Gastrocnemius medialis (tissue), 4 donors: ENCODE results near the gene CLCF1. TPM values are rescaled to one million over a fixed set of nuclear protein-coding genes. Genes with fewer than 3 reads are reported as not detected.

Source experiments
- ATAC-seq, 2 donors: fragments of 150-250 bp; one replicate each; pipeline ENCODE4 v1.9.1; 2016
- DNase-seq, 2 donors: peaks; one replicate each; pipeline ENCODE4 v3.0.0-alpha.2; 2019
- H3K27ac ChIP-seq, 4 donors: fragments of 200-600 bp; sonication (generic); 1 replicate in 1 of 4; 2 replicates in 3 of 4; pipeline ENCODE4 v1.5.1; 2016 to 2018; ENCODE audit warnings: mild to moderate bottlenecking in 2 of 4, moderate library complexity in 1 of 4
- H3K27me3 ChIP-seq, 3 donors: fragments of 200-600 bp; sonication (generic) in 2 of 3; 1 replicate in 1 of 3; 2 replicates in 2 of 3; pipeline versions ENCODE4 v1.5.1 to v1.6.0; 2016 to 2019; ENCODE audit warnings: mild to moderate bottlenecking in 1 of 3, moderate library complexity in 1 of 3
- H3K36me3 ChIP-seq, 2 donors: fragments of 200-600 bp; sonication (generic) in 1 of 2; one replicate each; pipeline ENCODE4 v1.5.1; 2017 to 2018
- H3K4me1 ChIP-seq, 2 donors: fragments of 200-600 bp; sonication (generic) in 1 of 2; one replicate each; pipeline ENCODE4 v1.5.1; 2016 to 2017; ENCODE audit warnings: mild to moderate bottlenecking in 2 of 2
- H3K4me3 ChIP-seq, 4 donors: fragments of 200-600 bp; sonication (generic) in 3 of 4; 1 replicate in 1 of 4; 2 replicates in 3 of 4; pipeline ENCODE4 v1.5.1; 2016 to 2019; ENCODE audit warnings: mild to moderate bottlenecking in 2 of 4
- H3K9me3 ChIP-seq, 3 donors: fragments of 200-600 bp; sonication (generic) in 2 of 3; 1 replicate in 1 of 3; 2 replicates in 2 of 3; pipeline ENCODE4 v1.5.1; 2016 to 2019
- POLR2A ChIP-seq, 2 donors: fragments of 450-650 bp; IDR thresholded peaks; one replicate each; pipeline ENCODE4 v1.6.1; 2017; ENCODE audit warnings: antibody characterized with exemption in 2 of 2, mild to moderate bottlenecking in 2 of 2, moderate library complexity in 2 of 2
- in situ Hi-C, 4 donors: fragments of 200-750 bp; cut with MboI; loops; one replicate each; pipeline versions ENCODE4 v1.15.0 to v1.8.0; 2017; ENCODE audit warnings: low sequenced_read_pairs in 4 of 4
- intact Hi-C: fragments of 100-400 bp; cut with DNase I; formaldehyde crosslinking; loops from one replicate; pipeline ENCODE4 v1.15.1; 2023; ENCODE audit warnings: low total_unique reads
- total RNA-seq, 4 donors: library from RNA; depleted of rRNA; stranded (reverse); fragments of >200 nt; gene quantifications; one replicate each; pipeline versions ENCODE4 v1.1.0 to v1.2.3, GENCODE V29; 2016
- TF ChIP-seq, protein P1 (sequence below), 5 experiments: fragments of 450-650 bp in 3 of 5; fragments of 200-600 bp in 2 of 5; sonication (generic) in 2 of 5; IDR thresholded peaks in 4 of 5; conservative IDR thresholded peaks in 1 of 5; 1 replicate in 4 of 5; 2 replicates in 1 of 5; pipeline ENCODE4 v1.5.1; 2016 to 2019; ENCODE audit warnings: antibody characterized with exemption in 5 of 5, mild to moderate bottlenecking in 3 of 5, moderate library complexity in 3 of 5

CLCF1 gene
- total RNA-seq, 4 donors from 2014 or later, result 0.24 to 2.7 (median 0.91) TPM

DNA sequence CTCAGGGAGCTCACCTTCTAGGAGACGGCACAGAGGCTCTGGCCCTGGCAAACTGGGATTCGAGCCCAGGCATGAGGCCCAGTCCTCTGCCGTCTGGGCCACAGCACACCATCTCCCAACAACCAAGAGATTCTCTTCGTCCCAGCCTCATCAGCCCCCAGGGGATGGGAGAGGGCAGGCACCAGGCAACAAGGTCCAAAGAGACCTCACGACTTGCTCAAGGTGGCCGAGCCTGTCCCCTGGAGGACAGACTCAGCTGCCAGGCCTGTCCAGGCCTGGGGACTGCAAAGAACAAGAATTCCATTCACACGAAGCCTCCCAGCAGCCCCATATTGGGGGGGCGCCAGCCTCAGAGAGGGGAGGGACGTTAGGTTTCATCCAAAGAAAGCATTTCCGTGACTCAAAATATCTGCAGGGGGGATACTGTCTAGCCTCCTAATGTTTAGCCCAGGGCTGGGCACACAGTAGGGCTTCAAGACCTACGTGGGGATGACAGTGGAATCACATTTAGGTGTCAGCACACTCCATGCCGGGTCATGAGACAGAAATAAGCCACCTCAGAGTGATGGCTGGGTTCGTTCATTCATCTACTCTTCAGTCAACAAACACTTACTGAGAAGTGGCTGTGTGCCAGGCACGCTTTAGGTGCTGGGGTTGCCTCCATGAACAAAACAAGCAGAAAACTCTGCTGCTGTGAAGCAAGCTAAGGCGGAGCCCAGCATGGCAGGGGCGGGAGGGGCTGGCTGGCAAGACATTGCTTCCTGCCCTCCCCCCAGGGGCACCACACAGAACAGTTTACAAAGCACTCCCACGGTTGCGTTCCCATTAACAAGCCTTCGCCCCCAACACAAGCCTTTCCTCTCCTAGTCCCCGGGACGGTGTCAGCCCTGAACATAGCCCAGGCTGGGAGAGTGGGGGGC is 43.3 kb upstream of the CLCF1 start:
- DNase-seq (no peak), ATAC-seq (no peak)
- H3K9me3 ChIP-seq, result no peaks in the 10 kb centered on the region
- in situ Hi-C loops, result no loop called here
- peak overlapping the region; percentile 78 to 97 (median 87) for H3K27ac ChIP-seq
- H3K36me3 ChIP-seq, result no peaks in the 10 kb centered on the region
- no peaks in the 10 kb centered on the region for H3K27me3 ChIP-seq
- no peak for TF ChIP-seq POLR2A (IDR thresholded peaks at IDR 0.05)
- TF ChIP-seq, protein P1, sequence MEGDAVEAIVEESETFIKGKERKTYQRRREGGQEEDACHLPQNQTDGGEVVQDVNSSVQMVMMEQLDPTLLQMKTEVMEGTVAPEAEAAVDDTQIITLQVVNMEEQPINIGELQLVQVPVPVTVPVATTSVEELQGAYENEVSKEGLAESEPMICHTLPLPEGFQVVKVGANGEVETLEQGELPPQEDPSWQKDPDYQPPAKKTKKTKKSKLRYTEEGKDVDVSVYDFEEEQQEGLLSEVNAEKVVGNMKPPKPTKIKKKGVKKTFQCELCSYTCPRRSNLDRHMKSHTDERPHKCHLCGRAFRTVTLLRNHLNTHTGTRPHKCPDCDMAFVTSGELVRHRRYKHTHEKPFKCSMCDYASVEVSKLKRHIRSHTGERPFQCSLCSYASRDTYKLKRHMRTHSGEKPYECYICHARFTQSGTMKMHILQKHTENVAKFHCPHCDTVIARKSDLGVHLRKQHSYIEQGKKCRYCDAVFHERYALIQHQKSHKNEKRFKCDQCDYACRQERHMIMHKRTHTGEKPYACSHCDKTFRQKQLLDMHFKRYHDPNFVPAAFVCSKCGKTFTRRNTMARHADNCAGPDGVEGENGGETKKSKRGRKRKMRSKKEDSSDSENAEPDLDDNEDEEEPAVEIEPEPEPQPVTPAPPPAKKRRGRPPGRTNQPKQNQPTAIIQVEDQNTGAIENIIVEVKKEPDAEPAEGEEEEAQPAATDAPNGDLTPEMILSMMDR (IDR thresholded peaks at IDR 0.05 in 4 of 5, conservative IDR thresholded peaks at IDR 0.05 in 1 of 5), result no peak
- no peak overlapping the region for H3K4me3 ChIP-seq
- intact Hi-C loops, result no loop called here
- H3K4me1 ChIP-seq, result peaks cover 46 to 57% of the 10 kb centered on the region in 2 donors

DNA sequence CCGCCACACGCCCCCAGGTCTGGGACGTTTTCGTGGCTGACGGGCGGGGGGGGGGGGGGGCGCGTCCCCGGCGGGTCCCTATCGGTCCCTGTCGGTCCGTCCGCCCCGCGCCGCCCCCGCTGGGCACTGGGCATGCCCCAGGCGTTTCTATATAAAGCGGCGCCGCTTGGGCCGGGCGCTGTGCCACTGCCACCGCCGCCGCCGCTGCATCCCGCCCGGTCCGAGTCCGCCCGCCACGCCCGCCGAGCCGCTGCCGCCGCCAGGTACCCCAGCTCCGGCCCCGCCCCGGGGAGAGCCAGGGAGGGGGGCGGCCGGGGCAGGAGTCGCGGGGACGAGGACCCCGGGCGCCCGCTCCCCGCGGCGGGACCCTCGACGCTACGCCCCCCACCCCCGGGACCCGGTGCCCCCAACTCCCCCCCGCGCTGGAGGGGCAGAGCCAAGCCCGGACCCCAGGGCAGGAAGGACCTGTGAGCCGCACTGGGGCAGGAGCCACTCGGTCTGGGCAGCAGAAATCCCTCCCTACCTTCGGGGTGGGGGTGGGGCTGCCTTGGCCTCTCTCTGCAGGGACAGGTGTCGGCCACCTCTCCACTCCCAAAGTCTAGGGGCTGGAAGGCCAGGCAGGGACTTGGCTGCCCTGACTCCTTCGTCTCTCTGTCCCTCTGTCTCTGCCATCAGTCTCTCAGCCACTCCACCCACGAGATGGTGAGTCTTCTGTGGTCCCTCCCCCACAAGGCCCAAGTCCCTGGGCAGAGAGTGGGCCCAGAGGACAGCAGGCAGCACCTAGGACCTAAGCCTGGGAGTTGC is 42.3 kb upstream of the CLCF1 start, which contains the start of gene CARNS1:
CARNS1 (plus strand) TSS at position 178 of the 804 bp plus-strand sequence; CDS start at position 700, 522 bp downstream.
- H3K4me1 ChIP-seq, result peaks cover 46 to 53% of the 10 kb centered on the region in 2 donors
- H3K9me3 ChIP-seq, result no peaks in the 10 kb centered on the region
- in situ Hi-C loops, result no loop called here
- intact Hi-C loops, result no loop called here
- H3K27ac ChIP-seq, result peak within 1 kb of the TSS; percentile 78 to 97 (median 87)
- peaks cover 2 to 7% (median 4%) of the 10 kb centered on the region in 3 donors for H3K27me3 ChIP-seq
- H3K4me3 ChIP-seq, result peak within 1 kb of the TSS; percentile 40 to 56 (median 50)
- TF ChIP-seq POLR2A (IDR thresholded peaks at IDR 0.05), result no peak
- ATAC-seq, result peak in 1 of 2 donors; percentile 5
- no peaks in the 10 kb centered on the region for H3K36me3 ChIP-seq
- peak in 1 of 2 donors; percentile 59 for DNase-seq

DNA sequence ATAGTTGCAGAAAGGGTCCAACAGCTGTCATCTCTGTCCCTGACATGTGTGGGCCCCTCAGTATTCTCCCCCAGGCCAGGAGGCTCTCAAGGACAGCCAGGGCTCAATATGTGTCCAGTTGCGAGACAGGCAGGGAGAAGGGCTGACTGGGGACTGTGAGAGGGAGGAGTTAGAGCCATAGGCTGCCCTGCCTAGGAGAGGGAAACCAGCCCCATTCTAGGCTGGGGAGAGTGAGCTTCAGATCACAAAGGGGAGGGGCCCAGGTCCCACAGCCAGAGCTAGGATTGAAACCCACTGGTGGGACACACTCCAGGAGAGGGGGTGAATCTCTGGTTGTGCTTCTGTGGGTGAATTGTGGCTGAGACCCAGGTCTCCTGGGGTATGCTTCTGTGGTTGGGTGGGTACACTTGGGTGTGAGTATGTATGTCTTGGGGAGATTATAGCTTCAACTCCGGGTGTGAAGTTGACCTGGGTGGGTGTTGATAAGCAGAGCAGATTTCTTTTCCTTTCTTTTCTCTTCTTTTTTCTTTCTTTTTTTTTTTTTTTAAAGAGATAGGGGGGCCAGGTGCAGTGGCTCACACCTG is 40.0 kb upstream of the CLCF1 start:
- Histone ChIP-seq H3K9me3 (no peaks in the 10 kb centered on the region), H3K4me3 (no peak overlapping the region), H3K27me3 (peaks cover 17 to 25% (median 22%) of the 10 kb centered on the region in 3 donors), H3K27ac (no peak overlapping the region), H3K4me1 (peaks cover 24 to 32% of the 10 kb centered on the region in 2 donors), H3K36me3 (no peaks in the 10 kb centered on the region)
- intact Hi-C loops (no loop called here), in situ Hi-C loops (no loop called here)
- TF ChIP-seq POLR2A (IDR thresholded peaks at IDR 0.05), result no peak
- TF ChIP-seq, protein P1 (IDR thresholded peaks at IDR 0.05 in 4 of 5, conservative IDR thresholded peaks at IDR 0.05 in 1 of 5), result no peak
- ATAC-seq, result no peak
- no peak for DNase-seq

DNA sequence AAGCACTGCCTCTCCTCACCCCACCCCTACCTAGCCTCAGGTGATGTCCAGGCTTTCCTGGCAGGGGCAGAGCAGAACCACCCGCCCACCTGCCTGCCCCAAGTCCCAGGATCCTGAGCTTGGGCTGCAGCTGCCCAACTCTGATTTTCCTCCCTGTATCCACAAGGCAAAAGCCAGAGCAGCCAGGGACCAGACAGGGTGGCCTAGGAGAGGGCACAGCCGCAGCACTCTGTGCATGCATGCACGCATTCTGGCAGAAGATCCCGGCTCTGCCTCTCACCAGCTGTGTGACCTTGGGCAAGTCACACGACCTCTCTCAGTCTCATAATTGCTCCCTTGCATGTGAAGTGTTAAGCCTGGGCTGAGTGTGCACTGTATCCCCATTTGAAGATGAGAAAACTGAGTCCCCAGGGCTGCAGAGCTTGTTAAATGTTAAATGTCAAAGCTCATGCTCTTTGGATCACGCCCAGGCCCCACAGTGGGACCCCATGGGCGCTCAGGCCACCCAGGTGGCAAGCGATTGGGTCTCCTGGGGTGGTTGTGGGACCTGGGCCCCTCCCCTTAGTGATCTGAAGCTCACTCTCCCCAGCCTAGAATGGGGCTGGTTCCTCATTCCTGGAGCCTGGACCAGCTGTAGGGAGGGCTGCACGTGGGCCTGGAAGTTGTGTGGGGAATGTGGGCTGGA is 39.2 kb upstream of the CLCF1 start:
- no peak overlapping the region for H3K27ac ChIP-seq
- no peaks in the 10 kb centered on the region for H3K9me3 ChIP-seq
- H3K36me3 ChIP-seq, result no peaks in the 10 kb centered on the region
- H3K4me3 ChIP-seq, result no peak overlapping the region
- ATAC-seq (no peak), DNase-seq (no peak)
- in situ Hi-C loops (no loop called here), intact Hi-C loops (no loop called here)
- TF ChIP-seq, protein P1 (IDR thresholded peaks at IDR 0.05 in 4 of 5, conservative IDR thresholded peaks at IDR 0.05 in 1 of 5), result no peak
- TF ChIP-seq POLR2A (IDR thresholded peaks at IDR 0.05), result no peak
- H3K27me3 ChIP-seq, result peaks cover 17 to 31% (median 25%) of the 10 kb centered on the region in 3 donors
- peaks cover 18 to 25% of the 10 kb centered on the region in 2 donors for H3K4me1 ChIP-seq
